Glutamatergic neuron (in vitro differentiated cells): ENCODE measurements around the gene DOCK1. TPM values are rescaled to one million over a fixed set of nuclear protein-coding genes. Genes with fewer than 3 reads are reported as not detected.

Source experiments
- DNase-seq: peaks from one replicate; pipeline ENCODE4 v3.0.0; 2022
- H3K27ac Mint-ChIP-seq: one replicate; pipeline ENCODE4 v1.8.0; 2020; ENCODE audit warnings: mild to moderate bottlenecking, mixed read lengths, inconsistent platforms; ENCODE audit not compliant: unreplicated experiment
- H3K27me3 Mint-ChIP-seq: one replicate; pipeline ENCODE4 v1.8.0; 2020; ENCODE audit warnings: mild to moderate bottlenecking, moderate library complexity, mixed read lengths, inconsistent platforms; ENCODE audit not compliant: unreplicated experiment
- H3K36me3 Mint-ChIP-seq: one replicate; pipeline ENCODE4 v1.8.0; 2020; ENCODE audit warnings: mild to moderate bottlenecking, mixed read lengths, inconsistent platforms; ENCODE audit not compliant: unreplicated experiment
- H3K4me1 Mint-ChIP-seq: one replicate; pipeline ENCODE4 v1.8.0; 2020; ENCODE audit warnings: mild to moderate bottlenecking, low read depth, mixed read lengths, inconsistent platforms; ENCODE audit not compliant: unreplicated experiment
- H3K4me3 Mint-ChIP-seq: one replicate; pipeline ENCODE4 v1.8.0; 2020; ENCODE audit warnings: mild to moderate bottlenecking, mixed read lengths, inconsistent platforms; ENCODE audit not compliant: unreplicated experiment
- H3K9me3 Mint-ChIP-seq: one replicate; pipeline ENCODE4 v1.8.0; 2020; ENCODE audit warnings: mild to moderate bottlenecking, moderate library complexity, mixed read lengths, inconsistent platforms; ENCODE audit not compliant: unreplicated experiment
- CTCF ChIP-seq: fragments of 200-600 bp; sonication (generic); IDR thresholded peaks from one replicate; pipeline ENCODE4 v1.5.0; 2021; ENCODE audit not compliant: partially characterized antibody, unreplicated experiment
- total RNA-seq: library from RNA; stranded (reverse); fragmentation: NEBNext Ultra II Directional; extraction: Animal tissue kit (Norgen Biotek cat#: 25700); gene quantifications from one replicate; pipeline ENCODE4 v1.2.1, GENCODE V29; 2021; ENCODE audit not compliant: unreplicated experiment

Gene DOCK1
- total RNA-seq, 1 donor from 2014 or later: 19.7 TPM

GRCh38 chr10:127468632-127469031, 563.4 kb downstream of the DOCK1 start:
- Mint-ChIP-seq H3K36me3 (no peaks in the 10 kb centered on the region), H3K4me1 (peaks cover 17% of the 10 kb centered on the region), H3K27me3 (peaks cover 10% of the 10 kb centered on the region), H3K4me3 (no peak overlapping the region), H3K9me3 (peaks cover 2% of the 10 kb centered on the region), H3K27ac (no peak overlapping the region)
- TF ChIP-seq CTCF: no peak
- DNase-seq: no peak

GRCh38 chr10:127470911-127471310, 565.7 kb downstream of the DOCK1 start:
- peak; percentile 77 for DNase-seq

GRCh38 chr10:127472976-127473375, 567.7 kb downstream of the DOCK1 start:
- H3K27ac Mint-ChIP-seq: no peak overlapping the region
- H3K4me1 Mint-ChIP-seq: peaks cover 17% of the 10 kb centered on the region
- no peaks in the 10 kb centered on the region for H3K36me3 Mint-ChIP-seq
- DNase-seq: no peak
- no peak for TF ChIP-seq CTCF
- H3K27me3 Mint-ChIP-seq: peaks cover 10% of the 10 kb centered on the region
- peaks cover 2% of the 10 kb centered on the region for H3K9me3 Mint-ChIP-seq
- no peak overlapping the region for H3K4me3 Mint-ChIP-seq

More at GRCh38 chr10:127470911-127471310, 565.7 kb downstream of the DOCK1 start:
- Mint-ChIP-seq H3K27ac (peak overlapping the region; percentile 57), H3K4me3 (peak overlapping the region; percentile 9), H3K36me3 (no peaks in the 10 kb centered on the region), H3K9me3 (peaks cover 2% of the 10 kb centered on the region), H3K27me3 (peaks cover 10% of the 10 kb centered on the region), H3K4me1 (peaks cover 17% of the 10 kb centered on the region)
- no peak for TF ChIP-seq CTCF

GRCh38 chr10:127474501-127474900, 569.3 kb downstream of the DOCK1 start:
- no peak overlapping the region for H3K4me3 Mint-ChIP-seq
- H3K27me3 Mint-ChIP-seq: peaks cover 4% of the 10 kb centered on the region
- no peak overlapping the region for H3K27ac Mint-ChIP-seq
- H3K9me3 Mint-ChIP-seq: peaks cover 2% of the 10 kb centered on the region
- no peaks in the 10 kb centered on the region for H3K36me3 Mint-ChIP-seq
- peaks cover 17% of the 10 kb centered on the region for H3K4me1 Mint-ChIP-seq
- DNase-seq: no peak
- no peak for TF ChIP-seq CTCF

GRCh38 chr10:127485153-127485857, 580.1 kb downstream of the DOCK1 start:
- H3K36me3 Mint-ChIP-seq: no peaks in the 10 kb centered on the region
- peaks cover 3% of the 10 kb centered on the region for H3K27me3 Mint-ChIP-seq
- no peaks in the 10 kb centered on the region for H3K9me3 Mint-ChIP-seq
- DNase-seq: no peak
- no peak for TF ChIP-seq CTCF
- H3K4me1 Mint-ChIP-seq: peaks cover 5% of the 10 kb centered on the region
- H3K27ac Mint-ChIP-seq: no peak overlapping the region
- no peak overlapping the region for H3K4me3 Mint-ChIP-seq
